HuH-7 (cell line): ENCODE results near the gene CHIT1.
"Not testable (repeated sequence)": the region's sequence is repeated elsewhere in the genome, so short reads cannot be mapped to it uniquely, and the experiment has no call there.

Experiments used
- DNase-seq: peaks from one replicate; pipeline ENCODE4 v3.0.0; 2011; ENCODE audit warnings: low spot score

Gene CHIT1

DNA sequence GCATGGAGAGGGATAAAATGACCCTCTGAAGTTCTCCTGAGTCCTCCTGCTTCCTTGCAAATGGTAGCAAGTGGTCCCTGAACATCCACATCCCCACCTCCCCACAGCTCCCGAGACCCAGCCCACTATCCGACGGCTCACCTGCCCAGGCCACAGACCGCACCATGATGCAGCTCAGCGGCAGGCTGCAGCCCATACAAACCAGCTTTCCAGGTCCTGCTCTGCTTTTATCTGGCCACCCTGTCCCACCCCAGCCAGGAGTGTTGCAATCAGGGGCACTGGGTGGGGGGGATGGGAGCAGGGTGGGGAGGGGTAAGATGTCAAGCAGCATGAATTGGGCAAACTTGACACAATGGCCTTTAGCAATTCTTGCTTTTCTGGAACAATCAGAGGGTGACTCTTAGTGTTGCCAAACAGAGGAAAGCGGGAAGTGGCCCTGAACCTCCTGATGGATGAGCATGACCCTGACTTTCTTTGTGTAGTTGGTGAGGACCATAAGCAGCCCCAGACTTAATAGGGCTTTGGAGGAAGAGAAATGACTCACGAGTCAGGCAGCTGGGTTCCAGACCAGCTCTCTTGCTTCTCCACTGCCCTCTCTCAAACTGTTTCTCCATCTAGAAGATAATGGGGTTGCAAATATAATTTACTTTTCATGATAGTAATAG is at the start of gene CHIT1:
Gene CHIT1, minus strand, starts transcription at position 203 of the 665 bp plus-strand sequence. Its CDS starts 37 bp downstream, at position 166.
- DNase-seq: no peak

DNA sequence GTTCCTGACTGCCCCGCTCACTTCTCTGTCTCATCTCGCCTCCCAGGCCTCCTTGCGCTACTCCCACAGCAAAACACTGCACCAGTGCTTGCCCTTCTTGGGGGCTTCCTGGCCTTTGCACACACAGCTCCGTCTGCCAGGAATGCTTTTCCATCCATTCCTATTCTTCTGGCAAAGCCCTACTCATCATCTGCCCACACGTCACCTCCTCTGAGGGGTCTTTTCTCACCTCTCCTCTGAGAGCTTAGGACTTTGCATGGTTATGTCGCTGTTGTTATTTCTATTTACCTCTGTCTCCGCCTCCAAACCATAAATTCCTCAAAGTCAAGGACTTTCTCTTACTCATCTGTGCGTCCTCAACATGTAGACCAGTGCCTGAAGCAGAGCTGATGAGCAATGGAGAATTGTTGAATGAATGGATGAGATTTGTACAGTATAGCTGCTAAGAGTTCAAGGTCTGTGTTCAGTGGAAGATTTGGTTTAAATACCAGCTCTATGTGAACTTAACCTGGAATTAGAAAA is 49.5 kb upstream of the CHIT1 start:
- DNase-seq: no peak

DNA sequence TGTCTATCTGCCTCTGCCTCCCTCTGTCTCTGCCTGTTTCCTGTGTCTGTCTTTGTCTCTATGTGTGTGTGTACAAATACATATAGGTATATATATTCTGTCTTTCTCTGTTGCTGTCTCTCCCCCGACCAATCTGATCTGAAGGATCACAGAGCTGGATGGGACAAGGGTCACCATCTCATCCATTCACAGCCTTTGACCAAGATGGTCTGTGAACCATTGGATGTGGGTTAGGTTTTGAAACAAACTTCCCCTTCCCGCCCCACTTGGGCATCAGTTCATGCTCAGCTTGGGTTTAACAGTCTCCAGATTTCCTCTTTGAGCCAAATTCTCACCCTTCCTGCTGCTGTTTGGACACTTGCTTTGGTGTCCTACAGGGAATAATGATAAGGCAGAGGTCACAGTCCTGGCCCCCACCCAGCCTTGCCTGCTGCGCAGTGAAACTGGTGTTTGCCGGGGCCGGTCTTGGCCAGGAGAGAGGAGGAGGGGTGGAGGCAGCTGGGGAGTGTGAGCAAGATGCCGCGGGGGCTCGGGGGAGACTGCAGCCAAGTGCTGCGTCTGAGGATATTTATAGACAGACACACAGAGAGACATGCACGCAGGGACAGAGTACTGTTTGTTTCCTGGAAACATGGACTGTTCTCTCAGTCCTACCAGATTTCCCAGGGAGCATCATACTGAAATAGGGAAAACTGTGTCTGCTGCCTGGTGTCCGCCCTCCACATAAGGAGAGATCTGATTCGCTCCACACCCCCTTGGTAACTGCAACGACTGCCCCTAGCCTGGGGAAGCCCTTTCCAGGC is 48.8 kb upstream of the CHIT1 start:
- peak; percentile 44 for DNase-seq

DNA sequence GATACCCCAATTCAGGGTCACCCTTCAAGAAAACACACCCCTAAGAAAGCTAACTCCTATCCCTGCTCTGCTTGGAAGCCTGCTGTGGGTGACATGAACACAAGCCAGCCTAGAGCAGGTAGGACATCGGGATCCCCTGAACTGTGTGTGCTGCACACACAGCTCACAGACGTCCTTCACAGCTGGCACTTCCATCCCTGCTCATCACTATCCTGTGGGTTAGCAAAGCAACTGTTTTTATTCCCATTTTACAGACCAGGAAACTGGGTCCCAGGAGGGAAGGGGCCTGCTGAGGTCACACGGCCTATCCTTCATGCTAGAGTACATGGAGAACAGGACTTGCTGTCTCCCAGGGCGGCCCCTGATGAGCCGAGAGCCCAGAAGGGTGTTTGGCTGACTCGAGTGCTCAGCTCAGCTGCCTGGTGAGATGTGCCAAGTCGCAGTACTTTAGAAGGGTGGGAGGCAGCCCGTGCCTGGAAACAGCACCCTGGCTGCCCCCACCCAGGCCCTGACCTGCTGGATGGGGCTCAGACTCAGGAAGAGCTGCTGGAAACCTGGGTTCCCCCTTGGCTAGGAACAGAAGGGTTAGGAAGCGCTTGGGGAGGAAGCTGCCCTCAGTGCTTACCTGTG is 47.6 kb upstream of the CHIT1 start:
- no peak for DNase-seq

DNA sequence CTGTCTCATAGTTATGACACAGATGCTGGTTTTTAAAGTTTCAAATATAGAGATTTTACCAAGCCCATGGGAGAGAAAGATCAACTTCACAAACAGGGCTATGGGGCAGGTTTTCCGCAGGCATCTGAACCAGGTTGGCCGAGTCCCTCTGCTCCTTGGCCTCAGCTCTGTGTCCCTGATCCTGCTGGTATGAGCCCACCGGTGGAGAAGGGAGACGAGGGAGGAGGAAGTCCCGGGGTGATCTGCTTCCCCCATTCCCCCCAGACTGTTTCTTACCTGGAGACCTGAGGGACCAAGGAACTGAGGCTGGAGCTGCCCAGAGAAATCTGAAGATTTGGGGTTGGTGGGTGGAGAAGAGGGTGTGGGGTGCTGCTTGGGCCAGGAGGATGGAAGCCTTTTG is 46.9 kb upstream of the CHIT1 start:
- no peak for DNase-seq

DNA sequence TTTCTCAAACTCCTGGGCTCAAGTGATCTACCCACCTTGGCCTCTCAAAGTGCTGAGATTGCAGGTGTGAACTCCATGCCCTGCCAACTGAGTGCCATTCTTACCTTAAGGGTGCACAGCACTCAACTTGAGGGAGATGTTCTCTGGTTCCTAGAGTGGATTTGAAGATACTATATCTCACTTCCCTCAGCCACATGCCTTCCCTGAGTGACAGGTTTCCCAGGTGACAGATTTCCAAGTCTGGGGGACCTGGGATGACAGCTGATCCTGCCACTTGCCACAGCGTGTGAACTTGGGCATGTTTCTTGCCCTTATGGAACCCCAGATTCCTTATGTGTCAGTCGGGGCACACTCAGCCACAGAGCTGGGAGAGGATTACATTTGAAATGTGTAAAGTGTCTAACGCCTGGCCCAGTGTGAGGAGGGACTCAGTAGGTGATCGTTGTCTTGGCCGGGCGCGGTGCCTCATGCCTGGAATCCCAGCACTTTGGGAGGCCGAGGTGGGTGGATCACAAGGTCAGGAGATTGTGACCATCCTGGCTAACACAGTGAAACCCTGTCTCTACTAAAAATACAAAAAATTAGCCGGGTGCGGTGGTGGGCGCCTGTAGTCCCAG is 46.3 kb upstream of the CHIT1 start:
- DNase-seq: no peak

DNA sequence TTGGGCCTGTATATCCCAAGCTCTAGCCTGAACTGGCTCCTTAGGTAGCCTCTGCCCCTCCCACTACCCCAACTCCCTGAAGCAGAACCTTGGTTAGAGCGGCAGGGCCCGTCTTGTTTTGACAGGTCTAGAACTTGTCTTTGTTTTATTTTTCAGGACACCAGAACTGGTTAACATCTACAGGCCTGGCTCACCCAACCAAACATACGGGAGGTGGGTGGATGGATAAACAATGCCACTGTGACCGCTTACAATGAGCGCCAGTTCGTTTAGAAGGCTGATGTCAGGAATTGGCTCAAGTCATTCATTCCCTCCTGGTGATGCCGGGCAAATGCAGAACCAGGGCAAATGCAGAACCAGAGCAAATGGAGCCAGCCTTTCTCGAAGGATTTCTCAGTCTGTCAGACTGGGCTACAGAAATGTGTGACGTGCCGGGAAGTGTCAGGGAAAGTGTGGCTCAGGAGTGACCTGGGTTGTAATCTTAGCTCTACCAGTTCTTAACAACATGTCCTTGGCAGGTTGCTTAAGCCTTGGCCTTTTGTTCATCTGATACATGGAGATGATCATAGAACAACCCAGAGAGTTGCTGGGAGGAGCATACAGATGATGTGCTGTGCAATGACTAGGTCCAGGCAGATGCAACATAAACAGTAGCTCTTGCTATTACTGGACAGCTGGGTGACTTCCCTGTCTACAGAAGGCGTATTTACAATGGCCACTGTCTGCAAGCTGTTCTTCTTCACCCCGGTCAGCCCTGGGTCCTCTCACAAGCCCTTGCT is 45.3 kb upstream of the CHIT1 start:
- no peak for DNase-seq

GRCh38 chr1:203273869-203274602 is 44.6 kb upstream of the CHIT1 start:
- DNase-seq: no peak

GRCh38 chr1:203273206-203273868 is 43.9 kb upstream of the CHIT1 start:
- DNase-seq: peak; percentile 75

- DNase-seq: no peak
Measured at GRCh38 chr1:203272633-203273205, 43.2 kb upstream of the CHIT1 start.

- no peak for DNase-seq
Measured at GRCh38 chr1:203271962-203272632, 42.6 kb upstream of the CHIT1 start.

DNA sequence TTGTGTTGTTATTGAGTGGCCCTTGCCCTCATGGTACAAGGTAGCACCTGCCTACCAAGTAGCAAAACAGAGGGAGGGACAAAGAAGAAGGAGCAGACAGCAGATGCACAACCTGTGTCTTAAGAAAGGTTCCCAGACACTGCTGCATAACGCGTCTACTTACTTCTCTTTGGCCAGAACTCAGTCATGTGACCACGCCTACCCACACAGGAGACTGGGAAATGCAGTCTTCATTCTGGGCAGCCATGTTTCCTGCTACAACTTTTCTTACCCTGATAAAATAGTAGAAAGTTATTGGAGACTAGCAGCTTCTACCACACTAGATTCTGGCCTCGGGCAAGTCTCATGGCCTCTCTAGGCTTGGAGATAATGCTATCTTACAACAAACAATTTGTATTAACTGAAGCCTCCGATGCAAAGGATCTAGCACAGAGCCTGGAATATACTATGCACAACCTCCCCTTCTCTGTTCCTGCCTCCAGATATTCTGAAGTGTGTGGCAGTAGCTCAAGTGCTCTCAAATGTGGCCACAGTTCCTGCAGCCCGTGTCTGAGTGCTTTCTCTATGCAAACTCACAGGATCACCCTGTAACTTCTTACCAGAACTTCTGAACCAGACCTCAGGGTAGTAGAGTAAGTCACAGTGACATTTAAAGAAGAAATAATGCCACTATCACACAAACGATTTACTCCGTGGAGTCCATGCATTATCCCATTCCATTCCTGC is 41.7 kb upstream of the CHIT1 start:
- DNase-seq: no peak

DNA sequence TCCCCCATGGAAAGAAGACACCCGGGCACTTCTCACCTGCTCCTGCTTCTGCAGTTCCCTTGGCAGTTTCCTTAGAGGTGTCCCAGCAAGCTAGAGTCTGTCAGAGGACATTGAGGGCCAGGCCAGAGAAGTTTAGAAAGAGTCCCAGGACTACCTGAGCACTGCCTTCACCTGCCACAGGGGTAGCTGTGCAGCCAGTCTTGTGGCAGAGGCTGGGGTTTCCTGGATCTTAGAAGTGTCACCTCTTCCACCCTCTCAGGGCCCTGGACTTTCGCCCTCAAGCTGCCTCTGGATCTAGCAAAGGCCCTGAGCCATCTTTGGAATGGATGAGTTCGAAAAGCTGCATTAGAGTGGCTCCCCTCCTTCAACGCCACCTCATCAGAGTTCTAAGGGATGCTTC is 41.0 kb upstream of the CHIT1 start:
- no peak for DNase-seq

GRCh38 chr1:203269654-203270020 is 40.2 kb upstream of the CHIT1 start:
- no peak for DNase-seq

DNA sequence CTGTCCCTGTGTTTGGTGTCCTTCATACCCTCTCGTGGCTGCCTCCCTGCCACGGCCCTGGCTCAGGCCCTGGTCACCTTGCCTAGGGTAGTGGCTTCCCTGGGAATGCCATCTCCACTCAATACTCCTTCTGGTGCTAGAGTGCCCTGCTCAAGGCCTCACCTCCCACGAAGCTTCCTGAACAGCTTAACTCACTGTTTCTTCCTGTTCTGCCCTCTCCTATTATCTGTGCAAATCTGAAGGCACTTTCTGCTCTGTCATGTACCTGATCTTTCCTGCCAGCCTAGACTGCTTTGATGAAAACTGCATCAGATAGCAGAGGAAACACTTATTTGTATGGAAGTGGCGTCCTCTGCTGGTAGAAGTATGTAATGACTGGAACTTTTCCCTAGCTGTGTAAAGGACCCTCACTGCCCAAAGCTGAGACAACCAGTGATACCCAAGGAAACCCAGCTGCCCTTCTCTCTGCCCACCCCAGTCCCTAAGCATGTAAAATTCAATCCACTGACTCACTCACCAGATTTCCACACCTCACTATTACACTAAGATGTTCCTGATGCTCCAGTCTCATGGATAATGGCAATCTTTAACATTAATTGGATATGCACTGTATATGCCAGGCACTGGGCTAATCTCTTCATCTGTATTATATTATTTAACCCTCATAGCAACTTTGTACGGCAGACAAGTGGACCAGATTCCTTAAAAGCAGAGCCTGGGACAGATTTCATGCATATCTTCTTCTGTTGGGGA is 39.6 kb upstream of the CHIT1 start:
- peak; percentile 74 for DNase-seq

DNA sequence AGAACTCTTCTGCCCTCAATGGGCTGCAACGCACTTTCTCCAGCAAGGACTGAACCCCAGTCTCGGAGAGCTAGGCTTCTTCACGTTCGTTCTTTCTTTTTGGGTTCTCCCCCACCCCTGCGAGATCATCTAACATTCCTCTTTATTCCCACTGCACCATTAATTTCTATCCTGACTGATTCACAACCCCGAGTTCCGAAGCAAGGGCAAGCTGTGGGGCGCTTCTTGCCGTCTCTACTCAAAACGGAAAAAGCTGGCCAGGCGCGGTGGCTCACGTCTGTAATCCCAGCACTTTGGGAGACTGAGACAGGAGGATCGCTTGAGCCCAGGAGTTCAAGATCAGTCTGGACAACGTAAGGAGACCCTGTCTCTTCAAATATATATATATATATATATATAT is 38.4 kb upstream of the CHIT1 start:
- no peak for DNase-seq

- DNase-seq: peak; percentile 71
Measured at GRCh38 chr1:203267347-203267846, 37.9 kb upstream of the CHIT1 start.

DNA sequence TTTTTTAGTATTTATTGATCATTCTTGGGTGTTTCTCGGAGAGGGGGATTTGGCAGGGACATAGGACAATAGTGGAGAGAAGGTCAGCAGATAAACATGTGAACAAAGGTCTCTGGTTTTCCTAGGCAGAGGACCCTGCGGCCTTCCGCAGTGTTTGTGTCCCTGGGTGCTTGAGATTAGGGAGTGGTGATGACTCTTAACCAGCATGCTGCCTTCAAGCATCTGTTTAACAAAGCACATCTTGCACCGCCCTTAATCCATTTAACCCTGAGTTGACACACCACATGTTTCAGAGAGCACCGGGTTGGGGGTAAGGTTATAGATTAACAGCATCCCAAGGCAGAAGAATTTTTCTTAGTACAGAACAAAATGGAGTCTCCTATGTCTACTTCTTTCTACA is 36.7 kb upstream of the CHIT1 start:
- DNase-seq: not testable (repeated sequence)
